GM23338 (cell line): Measurements from ENCODE around the gene CNTNAP2.

ENCODE experiments used
- CTCF ChIP-seq, 2 experiments: fragments of 200-600 bp in 1 of 2; sonication (generic) in 1 of 2; conservative IDR thresholded peaks; 2 replicates each; pipeline versions ENCODE4 v1.5.1 to v1.6.1; 2016 to 2017; ENCODE audit warnings: antibody characterized with exemption in 2 of 2, low read depth in 2 of 2, mild to moderate bottlenecking in 2 of 2, moderate library complexity in 1 of 2
- EZH2 ChIP-seq: fragments of 200-600 bp; sonication (generic); IDR thresholded peaks from one replicate; pipeline ENCODE4 v1.8.0; 2017; ENCODE audit warnings: antibody characterized with exemption, mild to moderate bottlenecking, low read depth; ENCODE audit not compliant: unreplicated experiment
- EZH2phosphoT487 ChIP-seq: fragments of 200-600 bp; sonication (generic); IDR thresholded peaks from one replicate; pipeline ENCODE4 v1.8.1; 2018; ENCODE audit warnings: antibody characterized with exemption; ENCODE audit not compliant: unreplicated experiment
- JUNB ChIP-seq: IDR thresholded peaks from one replicate; pipeline ENCODE4 v1.6.1; 2016; ENCODE audit warnings: antibody characterized with exemption; ENCODE audit not compliant: unreplicated experiment
- NANOG ChIP-seq: IDR thresholded peaks from 2 replicates; pipeline ENCODE4 v1.6.1; 2016; ENCODE audit warnings: antibody characterized with exemption, borderline replicate concordance
- POLR2AphosphoS5 ChIP-seq: IDR thresholded peaks from 2 replicates; pipeline ENCODE4 v1.6.1; 2016; ENCODE audit warnings: antibody characterized with exemption, low read depth
- REST ChIP-seq: IDR thresholded peaks from one replicate; pipeline ENCODE4 v1.6.1; 2018; ENCODE audit warnings: antibody characterized with exemption; ENCODE audit not compliant: unreplicated experiment
- ZNF114 ChIP-seq: fragments of 250-450 bp; sonication (Bioruptor Pico); IDR thresholded peaks from 2 replicates; pipeline ENCODE4 v1.5.0; 2020; ENCODE audit warnings: mild to moderate bottlenecking, moderate library complexity

DNA sequence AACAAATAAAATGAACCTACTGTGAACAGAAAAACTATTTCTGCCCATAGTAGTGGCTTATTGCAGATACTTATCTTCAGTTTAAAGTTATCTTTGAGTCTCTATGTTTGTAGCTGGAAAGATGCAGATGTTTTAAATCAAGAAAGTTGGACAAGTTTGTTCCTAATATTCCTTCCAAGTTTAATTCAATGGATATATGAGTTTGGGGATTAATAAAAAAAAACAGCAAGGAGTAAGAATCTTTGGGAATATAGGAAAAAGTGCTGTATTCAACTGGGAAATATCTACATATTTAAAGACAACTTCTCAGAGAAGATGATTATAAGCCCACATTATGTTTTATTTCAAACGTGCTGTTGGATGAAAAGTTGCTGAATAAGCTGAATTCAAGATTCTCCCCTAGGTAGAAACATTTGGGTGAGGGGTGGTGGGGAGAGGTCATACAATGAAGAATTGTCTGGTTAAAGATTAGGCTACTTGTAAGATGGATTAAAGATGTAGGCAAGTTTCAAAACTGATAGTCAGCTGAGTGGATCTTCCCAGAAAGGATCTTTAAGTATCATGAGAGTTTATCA is 1135.2 kb downstream of the CNTNAP2 start:
- no peak for TF ChIP-seq CTCF (conservative IDR thresholded peaks at IDR 0.05; ENCODE audit: low read depth in 2 of 2)
- TF ChIP-seq JUNB: no peak
- no peak for TF ChIP-seq EZH2phosphoT487
- no peak for TF ChIP-seq POLR2AphosphoS5
- TF ChIP-seq EZH2: no peak
- TF ChIP-seq REST: no peak
- TF ChIP-seq NANOG: no peak
- no peak for TF ChIP-seq ZNF114
